GM23338 (cell line): ENCODE data around the gene IRAK2. TPM values are rescaled to one million over a fixed set of nuclear protein-coding genes. Genes with fewer than 3 reads are reported as not detected.
"Not testable (repeated sequence)": the region's sequence is repeated elsewhere in the genome, so short reads cannot be mapped to it uniquely, and the experiment has no call there.

ENCODE experiments used
- ATAC-seq: fragments of 200-7000 bp; cut with Tn5 transposase; 3 replicates; pipeline ENCODE4 v1.9.1; 2020
- DNase-seq: peaks from one replicate; pipeline ENCODE4 v3.0.0-alpha.2; 2015; ENCODE audit warnings: low spot score
- H2AFZ ChIP-seq: fragments of 200-600 bp; sonication (generic); 2 replicates; pipeline ENCODE4 v1.8.0; 2016; ENCODE audit warnings: antibody characterized with exemption, mild to moderate bottlenecking, moderate library complexity
- H3F3A ChIP-seq: fragments of 200-600 bp; sonication (generic); replicated peaks from 2 replicates; pipeline ENCODE4 v1.8.0; 2017; ENCODE audit warnings: antibody characterized with exemption, mixed run types, low read depth
- H3K27ac ChIP-seq: fragments of 200-600 bp; sonication (generic); 2 replicates; pipeline ENCODE4 v1.6.1; 2016; ENCODE audit warnings: low read depth
- H3K27me3 ChIP-seq: fragments of 200-600 bp; sonication (generic); 2 replicates; pipeline ENCODE4 v1.8.0; 2016; ENCODE audit warnings: mild to moderate bottlenecking, mixed run types, moderate library complexity; ENCODE audit not compliant: insufficient read depth
- H3K36me3 ChIP-seq: fragments of 200-600 bp; sonication (generic); 2 replicates; pipeline ENCODE4 v1.8.0; 2016; ENCODE audit warnings: mild to moderate bottlenecking; ENCODE audit not compliant: insufficient read depth
- H3K4me1 ChIP-seq: fragments of 200-600 bp; sonication (generic); 2 replicates; pipeline ENCODE4 v1.8.0; 2016; ENCODE audit warnings: mild to moderate bottlenecking, moderate library complexity; ENCODE audit not compliant: insufficient read depth
- H3K4me2 ChIP-seq: fragments of 200-600 bp; sonication (generic); 2 replicates; pipeline ENCODE4 v1.7.1; 2017; ENCODE audit warnings: mixed run types
- H3K4me3 ChIP-seq: fragments of 200-600 bp; sonication (generic); 2 replicates; pipeline ENCODE4 v1.6.1; 2016; ENCODE audit warnings: mixed run types
- H3K79me2 ChIP-seq: fragments of 200-600 bp; sonication (generic); replicated peaks from 2 replicates; pipeline ENCODE4 v1.8.0; 2017; ENCODE audit warnings: mild to moderate bottlenecking; ENCODE audit not compliant: insufficient read depth
- H3K9me2 ChIP-seq: fragments of 200-600 bp; sonication (generic); 2 replicates; pipeline ENCODE4 v1.8.0; 2017; ENCODE audit not compliant: insufficient read depth
- H4K20me1 ChIP-seq: fragments of 200-600 bp; sonication (generic); replicated peaks from 2 replicates; pipeline ENCODE4 v1.8.0; 2017; ENCODE audit warnings: mild to moderate bottlenecking; ENCODE audit not compliant: insufficient read depth
- H3K27ac Mint-ChIP-seq: 2 replicates; pipeline ENCODE4 v1.8.0; 2020; ENCODE audit warnings: inconsistent platforms, mild to moderate bottlenecking, moderate library complexity, mixed read lengths
- H3K27me3 Mint-ChIP-seq: 3 replicates; pipeline ENCODE4 v1.8.0; 2022; ENCODE audit warnings: low read depth, mild to moderate bottlenecking, moderate library complexity, mixed read lengths, inconsistent platforms; ENCODE audit not compliant: insufficient read depth, poor library complexity
- H3K36me3 Mint-ChIP-seq: 3 replicates; pipeline ENCODE4 v1.8.0; 2021; ENCODE audit warnings: low read depth, mild to moderate bottlenecking, inconsistent platforms, moderate library complexity, mixed read lengths
- H3K4me1 Mint-ChIP-seq: 3 replicates; pipeline ENCODE4 v1.8.0; 2020; ENCODE audit warnings: mild to moderate bottlenecking, inconsistent platforms, mixed read lengths
- H3K4me3 Mint-ChIP-seq: 3 replicates; pipeline ENCODE4 v1.8.0; 2021; ENCODE audit warnings: moderate library complexity, mild to moderate bottlenecking, inconsistent platforms, mixed read lengths
- H3K9me3 Mint-ChIP-seq: 3 replicates; pipeline ENCODE4 v1.8.0; 2020; ENCODE audit warnings: moderate library complexity, mild to moderate bottlenecking, inconsistent platforms, mixed read lengths
- CREB1 ChIP-seq: fragments of 250-450 bp; sonication (Bioruptor Pico); IDR thresholded peaks from 2 replicates; pipeline ENCODE4 v1.5.0; 2020; ENCODE audit warnings: low read depth, mild to moderate bottlenecking, moderate library complexity
- CTCF ChIP-seq, 2 experiments: fragments of 200-600 bp in 1 of 2; sonication (generic) in 1 of 2; conservative IDR thresholded peaks; 2 replicates each; pipeline versions ENCODE4 v1.5.1 to v1.6.1; 2016 to 2017; ENCODE audit warnings: antibody characterized with exemption in 2 of 2, low read depth in 2 of 2, mild to moderate bottlenecking in 2 of 2, moderate library complexity in 1 of 2
- ETS1 ChIP-seq: IDR thresholded peaks from 2 replicates; pipeline ENCODE4 v1.6.1; 2016; ENCODE audit warnings: antibody characterized with exemption
- EZH2 ChIP-seq: fragments of 200-600 bp; sonication (generic); IDR thresholded peaks from one replicate; pipeline ENCODE4 v1.8.0; 2017; ENCODE audit warnings: antibody characterized with exemption, mild to moderate bottlenecking, low read depth; ENCODE audit not compliant: unreplicated experiment
- EZH2phosphoT487 ChIP-seq: fragments of 200-600 bp; sonication (generic); IDR thresholded peaks from one replicate; pipeline ENCODE4 v1.8.1; 2018; ENCODE audit warnings: antibody characterized with exemption; ENCODE audit not compliant: unreplicated experiment
- JUNB ChIP-seq: IDR thresholded peaks from one replicate; pipeline ENCODE4 v1.6.1; 2016; ENCODE audit warnings: antibody characterized with exemption; ENCODE audit not compliant: unreplicated experiment
- NANOG ChIP-seq: IDR thresholded peaks from 2 replicates; pipeline ENCODE4 v1.6.1; 2016; ENCODE audit warnings: antibody characterized with exemption, borderline replicate concordance
- POLR2AphosphoS5 ChIP-seq: IDR thresholded peaks from 2 replicates; pipeline ENCODE4 v1.6.1; 2016; ENCODE audit warnings: antibody characterized with exemption, low read depth
- STAT1 ChIP-seq: IDR thresholded peaks from one replicate; pipeline ENCODE4 v1.6.1; 2016; ENCODE audit warnings: antibody characterized with exemption; ENCODE audit not compliant: unreplicated experiment
- ZNF331 ChIP-seq: fragments of 250-450 bp; sonication (Bioruptor Pico); IDR thresholded peaks from 2 replicates; pipeline ENCODE4 v1.5.0; 2020; ENCODE audit warnings: low read depth, mild to moderate bottlenecking, moderate library complexity
- polyA plus RNA-seq: library from polyadenylated mRNA; unstranded; fragments of >200 nt; fragmentation: Nextera tagmentation; extraction: Ambion mirVana; gene quantifications from 2 replicates; pipeline ENCODE4 v1.2.1, GENCODE V29; 2016
- total RNA-seq: library from RNA; depleted of rRNA; stranded (reverse); fragments of >200 nt; shearing (Covaris generic); gene quantifications from 2 replicates; pipeline ENCODE4 v1.2.3, GENCODE V29; 2014
- TF ChIP-seq, protein P1 (sequence below): IDR thresholded peaks from one replicate; pipeline ENCODE4 v1.6.1; 2018; ENCODE audit warnings: antibody characterized with exemption; ENCODE audit not compliant: unreplicated experiment

The IRAK2 gene
- total and polyA plus RNA-seq, 2 experiments from 2014 or later: 0.37 to 1.4 TPM

DNA sequence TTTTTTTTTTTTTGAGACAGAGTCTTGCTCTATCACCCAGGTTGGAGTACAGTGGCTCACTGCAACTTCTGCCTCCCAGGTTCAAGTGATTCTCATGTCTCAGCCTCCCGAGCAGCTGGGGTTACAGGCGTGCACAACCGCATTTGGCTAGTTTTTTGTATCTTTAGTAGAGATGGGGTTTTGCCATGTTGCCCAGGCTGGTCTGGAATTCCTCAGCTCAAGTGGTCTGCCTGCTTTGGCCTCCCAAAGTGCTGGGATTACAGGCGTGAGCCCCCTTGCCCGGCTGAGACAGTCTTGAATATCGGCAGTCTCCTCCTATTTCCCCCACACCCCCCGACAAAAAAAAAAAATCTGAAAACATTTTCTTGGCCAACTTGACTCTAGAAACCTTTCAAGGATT, 102.2 kb downstream of the IRAK2 start:
- H3K4me2 ChIP-seq, H3K4me1 ChIP-seq, H3K27me3 Mint-ChIP-seq, H3K9me2 ChIP-seq, DNase-seq, H3K4me3 Mint-ChIP-seq, ATAC-seq, H4K20me1 ChIP-seq, H2AFZ ChIP-seq, H3K27ac Mint-ChIP-seq, H3K4me3 ChIP-seq, H3K27ac ChIP-seq, H3F3A ChIP-seq, H3K27me3 ChIP-seq, H3K9me3 Mint-ChIP-seq: not testable (repeated sequence)
- H3K36me3 ChIP-seq: peaks cover 11% of the 10 kb centered on the region; the same call in 1 of the 2 replicates
- H3K36me3 Mint-ChIP-seq: peaks cover 41% of the 10 kb centered on the region
- H3K79me2 ChIP-seq: peaks cover 62% of the 10 kb centered on the region
- H3K4me1 Mint-ChIP-seq: peaks cover 11% of the 10 kb centered on the region

- H3K4me3 Mint-ChIP-seq: no peak overlapping the region
- ATAC-seq: no peak
- H3K27me3 Mint-ChIP-seq: no peaks in the 10 kb centered on the region
- Histone ChIP-seq H2AFZ (no peak overlapping the region), H3K4me2 (no peak overlapping the region), H3K27me3 (no peaks in the 10 kb centered on the region), H3K9me2 (no peaks in the 10 kb centered on the region), H3F3A (no peaks in the 10 kb centered on the region), H3K4me3 (no peak overlapping the region), H3K27ac (no peak overlapping the region), H3K79me2 (peaks cover 72% of the 10 kb centered on the region), H3K4me1 (no peaks in the 10 kb centered on the region), H3K36me3 (peaks cover 12% of the 10 kb centered on the region; the same call in 1 of the 2 replicates), H4K20me1 (peaks cover 9% of the 10 kb centered on the region)
- H3K9me3 Mint-ChIP-seq: no peaks in the 10 kb centered on the region
- no peak for DNase-seq
- H3K36me3 Mint-ChIP-seq: peaks cover 38% of the 10 kb centered on the region
- no peak overlapping the region for H3K27ac Mint-ChIP-seq
- H3K4me1 Mint-ChIP-seq: peaks cover 11% of the 10 kb centered on the region
- TF ChIP-seq EZH2phosphoT487 (no peak), NANOG (no peak), CREB1 (CRISPR knock-in tag) (no peak), ETS1 (no peak), POLR2AphosphoS5 (no peak), STAT1 (no peak), CTCF (conservative IDR thresholded peaks at IDR 0.05; ENCODE audit: low read depth in 2 of 2) (no peak), ZNF331 (CRISPR knock-in tag) (no peak), JUNB (no peak), EZH2 (no peak)
- TF ChIP-seq, protein P1, sequence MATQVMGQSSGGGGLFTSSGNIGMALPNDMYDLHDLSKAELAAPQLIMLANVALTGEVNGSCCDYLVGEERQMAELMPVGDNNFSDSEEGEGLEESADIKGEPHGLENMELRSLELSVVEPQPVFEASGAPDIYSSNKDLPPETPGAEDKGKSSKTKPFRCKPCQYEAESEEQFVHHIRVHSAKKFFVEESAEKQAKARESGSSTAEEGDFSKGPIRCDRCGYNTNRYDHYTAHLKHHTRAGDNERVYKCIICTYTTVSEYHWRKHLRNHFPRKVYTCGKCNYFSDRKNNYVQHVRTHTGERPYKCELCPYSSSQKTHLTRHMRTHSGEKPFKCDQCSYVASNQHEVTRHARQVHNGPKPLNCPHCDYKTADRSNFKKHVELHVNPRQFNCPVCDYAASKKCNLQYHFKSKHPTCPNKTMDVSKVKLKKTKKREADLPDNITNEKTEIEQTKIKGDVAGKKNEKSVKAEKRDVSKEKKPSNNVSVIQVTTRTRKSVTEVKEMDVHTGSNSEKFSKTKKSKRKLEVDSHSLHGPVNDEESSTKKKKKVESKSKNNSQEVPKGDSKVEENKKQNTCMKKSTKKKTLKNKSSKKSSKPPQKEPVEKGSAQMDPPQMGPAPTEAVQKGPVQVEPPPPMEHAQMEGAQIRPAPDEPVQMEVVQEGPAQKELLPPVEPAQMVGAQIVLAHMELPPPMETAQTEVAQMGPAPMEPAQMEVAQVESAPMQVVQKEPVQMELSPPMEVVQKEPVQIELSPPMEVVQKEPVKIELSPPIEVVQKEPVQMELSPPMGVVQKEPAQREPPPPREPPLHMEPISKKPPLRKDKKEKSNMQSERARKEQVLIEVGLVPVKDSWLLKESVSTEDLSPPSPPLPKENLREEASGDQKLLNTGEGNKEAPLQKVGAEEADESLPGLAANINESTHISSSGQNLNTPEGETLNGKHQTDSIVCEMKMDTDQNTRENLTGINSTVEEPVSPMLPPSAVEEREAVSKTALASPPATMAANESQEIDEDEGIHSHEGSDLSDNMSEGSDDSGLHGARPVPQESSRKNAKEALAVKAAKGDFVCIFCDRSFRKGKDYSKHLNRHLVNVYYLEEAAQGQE: no peak
Measured at GRCh38 chr3:10268116-10268515, 103.4 kb downstream of the IRAK2 start.
